HG03159 (cell line): ENCODE data around the gene CHRNA4.

Experiments
- ATAC-seq: cut with Tn5 transposase; IDR thresholded peaks from one replicate; pipeline ENCODE4 v1.9.1; 2021; ENCODE audit warnings: mild to moderate bottlenecking, moderate library complexity; ENCODE audit not compliant: unreplicated experiment

The CHRNA4 gene

GRCh38 chr20:63364801-63365585, 3.8 kb upstream of the CHRNA4 start:
- no peak for ATAC-seq

GRCh38 chr20:63363981-63364561, 2.9 kb upstream of the CHRNA4 start:
- no peak for ATAC-seq

GRCh38 chr20:63363013-63363957, 2.1 kb upstream of the CHRNA4 start:
- no peak for ATAC-seq

GRCh38 chr20:63362436-63363009, 1.4 kb upstream of the CHRNA4 start:
- no peak for ATAC-seq

GRCh38 chr20:63361519-63362435, 628 bp upstream of the CHRNA4 start:
- ATAC-seq, result no peak

- no peak for ATAC-seq
Observed at GRCh38 chr20:63359937-63360849, 956 bp downstream of the CHRNA4 start.

GRCh38 chr20:63359164-63359934, 1.8 kb downstream of the CHRNA4 start:
- no peak for ATAC-seq

GRCh38 chr20:63357921-63358905, 2.9 kb downstream of the CHRNA4 start:
- no peak for ATAC-seq

- ATAC-seq, result no peak
Observed at GRCh38 chr20:63356931-63357879, 3.9 kb downstream of the CHRNA4 start.

- no peak for ATAC-seq
Observed at GRCh38 chr20:63356511-63356910, 4.6 kb downstream of the CHRNA4 start.

- ATAC-seq, result no peak
Observed at GRCh38 chr20:63355781-63356295, 5.3 kb downstream of the CHRNA4 start.

GRCh38 chr20:63354636-63355350, 6.4 kb downstream of the CHRNA4 start:
- ATAC-seq, result no peak

GRCh38 chr20:63352811-63353221, 8.3 kb downstream of the CHRNA4 start:
- ATAC-seq, result no peak

- no peak for ATAC-seq
Observed at GRCh38 chr20:63351811-63352591, 9.1 kb downstream of the CHRNA4 start.
